Measurements from ENCODE around the gene PKD1L1.
"Not testable (repeated sequence)": the region's sequence is repeated elsewhere in the genome, so short reads cannot be mapped to it uniquely, and the experiment has no call there.

Gene PKD1L1

GRCh38 chr7:47813620-47814260 is 134.5 kb downstream of the PKD1L1 start:
- no peak for DNase-seq

- no peak for DNase-seq
Measured at GRCh38 chr7:47812429-47813136, 135.7 kb downstream of the PKD1L1 start.

GRCh38 chr7:47811632-47812380 is 136.5 kb downstream of the PKD1L1 start:
- DNase-seq, result no peak

GRCh38 chr7:47809387-47809786 is 138.9 kb downstream of the PKD1L1 start:
- DNase-seq, result no peak

GRCh38 chr7:47808321-47808720 is 139.9 kb downstream of the PKD1L1 start:
- DNase-seq, result no peak

GRCh38 chr7:47807756-47808155 is 140.5 kb downstream of the PKD1L1 start:
- DNase-seq, result no peak

GRCh38 chr7:47807126-47807525 is 141.1 kb downstream of the PKD1L1 start:
- DNase-seq, result no peak

GRCh38 chr7:47806701-47807103 is 141.6 kb downstream of the PKD1L1 start:
- no peak for DNase-seq

- DNase-seq, result no peak
Measured at GRCh38 chr7:47804767-47805545, 143.3 kb downstream of the PKD1L1 start.

- no peak for DNase-seq
Measured at GRCh38 chr7:47803846-47804245, 144.4 kb downstream of the PKD1L1 start.

- no peak for DNase-seq
Measured at GRCh38 chr7:47803025-47803424, 145.2 kb downstream of the PKD1L1 start.

- no peak for DNase-seq
Measured at GRCh38 chr7:47801423-47801822, 146.8 kb downstream of the PKD1L1 start.

- DNase-seq, result no peak
Measured at GRCh38 chr7:47799524-47799923, 148.7 kb downstream of the PKD1L1 start.

GRCh38 chr7:47796347-47796746 is 151.9 kb downstream of the PKD1L1 start:
- no peak for DNase-seq

- no peak for DNase-seq
Measured at GRCh38 chr7:47795631-47796030, 152.6 kb downstream of the PKD1L1 start.

- not testable (repeated sequence) for DNase-seq
Measured at GRCh38 chr7:47795126-47795525, 153.1 kb downstream of the PKD1L1 start.

GRCh38 chr7:47794016-47794415 is 154.2 kb downstream of the PKD1L1 start:
- no peak for DNase-seq

GRCh38 chr7:47793186-47793585 is 155.1 kb downstream of the PKD1L1 start:
- not testable (repeated sequence) for DNase-seq

- no peak for DNase-seq
Measured at GRCh38 chr7:47792521-47793121, 155.6 kb downstream of the PKD1L1 start.

- no peak for DNase-seq
Measured at GRCh38 chr7:47791682-47792081, 156.6 kb downstream of the PKD1L1 start.

- no peak for DNase-seq
Measured at GRCh38 chr7:47788083-47788482, 160.2 kb downstream of the PKD1L1 start.

- DNase-seq, result no peak
Measured at GRCh38 chr7:47787249-47788069, 160.8 kb downstream of the PKD1L1 start.
